ENCODE results near the gene ARL16.

Gene ARL16

DNA sequence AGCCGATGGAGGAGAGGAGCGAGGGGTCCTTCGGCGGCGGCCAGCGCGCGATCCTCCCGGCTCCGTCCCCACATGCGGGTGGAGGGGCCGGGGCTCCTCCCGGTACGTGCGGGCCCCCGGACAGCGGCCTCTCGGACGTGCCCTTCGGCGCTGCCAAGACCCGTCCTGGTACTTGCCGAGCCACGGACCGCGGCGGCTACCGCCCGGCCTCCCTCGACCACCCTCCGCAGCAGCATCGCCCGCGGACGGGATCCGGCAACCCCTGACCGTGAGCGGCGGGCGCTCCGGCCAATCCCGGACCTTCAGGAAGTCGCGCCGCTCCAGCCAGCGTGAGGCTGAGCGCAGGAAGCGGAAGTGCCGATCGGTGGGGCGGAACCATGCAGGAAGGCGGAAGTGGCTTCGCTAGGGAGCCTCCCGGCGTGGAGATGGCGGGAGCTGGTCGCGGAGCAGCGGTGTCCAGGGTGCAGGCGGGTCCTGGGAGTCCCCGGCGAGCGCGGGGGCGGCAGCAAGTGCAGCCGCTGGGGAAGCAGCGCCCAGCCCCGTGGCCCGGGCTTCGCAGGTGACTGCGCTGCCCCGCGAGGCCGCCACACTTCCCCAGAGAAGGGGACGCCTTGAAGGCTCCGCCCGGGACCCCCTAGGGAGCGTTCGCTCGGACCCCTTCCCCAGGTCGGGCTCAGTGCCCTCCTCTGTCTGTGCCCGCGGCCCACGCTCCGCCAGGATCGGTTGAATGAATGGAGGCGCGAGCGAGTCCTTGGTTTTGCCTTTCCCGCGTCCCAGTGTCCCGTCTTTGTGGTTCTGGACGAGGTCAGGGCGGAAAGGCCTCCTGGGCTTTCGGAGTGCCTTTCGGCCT is 17.0 kb downstream of the ARL16 start, which contains the start of the genes CCDC137 and OXLD1:
Gene CCDC137, plus strand, starts transcription at position 396 of the 850 bp plus-strand sequence. Its CDS starts 30 bp downstream, at position 426.
Gene OXLD1, minus strand, starts transcription at position 264 of the 850 bp plus-strand sequence. Its CDS starts 28 bp downstream, at position 236.
- peak; percentile 97 for DNase-seq

DNA sequence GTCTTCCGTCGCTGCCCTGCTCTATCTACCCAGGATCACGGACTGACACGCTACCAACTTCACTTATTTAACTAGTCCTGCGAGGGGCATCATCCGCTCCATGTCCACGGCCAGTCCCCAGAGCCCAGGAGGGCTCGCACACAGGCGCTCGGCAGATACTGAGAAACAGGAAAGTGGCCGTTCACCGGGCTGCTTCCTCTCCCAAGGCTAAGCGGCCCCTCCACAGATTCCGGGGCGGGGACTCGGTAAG is 17.6 kb downstream of the ARL16 start:
- no peak for DNase-seq

DNA sequence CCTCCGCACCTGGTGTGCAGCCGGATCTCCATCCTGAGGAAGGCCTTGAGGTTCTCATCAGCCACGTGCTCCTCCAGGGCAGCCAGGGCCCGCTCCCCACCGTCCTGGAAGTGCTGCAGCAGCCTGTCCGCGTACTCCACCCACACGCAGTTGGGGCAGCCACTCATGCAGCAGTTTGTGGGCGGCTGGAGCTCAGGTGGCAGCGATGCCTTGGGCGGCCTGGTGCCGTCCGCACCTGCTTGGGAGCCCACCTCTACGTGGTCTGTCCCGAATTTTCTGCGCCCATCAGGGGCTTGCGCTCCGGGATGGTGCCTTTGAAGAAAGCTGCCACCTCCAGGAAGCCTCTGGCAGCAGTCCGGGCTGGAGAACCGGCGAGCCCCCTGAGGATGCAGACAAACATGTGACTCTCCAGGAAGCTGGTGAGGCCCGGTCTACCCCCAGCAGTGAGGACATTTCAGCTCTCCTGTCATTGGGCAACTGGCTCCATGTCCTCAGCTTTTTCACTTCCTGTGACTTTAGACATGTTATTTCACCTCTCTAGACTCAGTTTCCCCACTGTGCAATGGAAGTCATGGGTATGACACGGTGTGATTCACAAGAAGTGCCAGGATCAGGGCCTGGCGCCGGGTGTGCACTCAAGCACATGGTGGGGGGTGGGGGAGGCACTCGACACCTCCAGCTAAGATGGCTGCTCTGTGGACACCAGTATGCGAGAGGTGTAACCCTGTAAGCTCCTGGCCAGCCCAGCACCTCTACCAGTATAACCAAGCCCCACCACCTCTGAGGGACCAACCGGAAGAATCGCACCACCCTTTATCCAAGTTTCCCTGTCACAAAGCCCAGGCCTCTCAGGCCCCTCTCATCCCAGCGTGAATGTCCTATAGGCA is 18.1 kb downstream of the ARL16 start:
- peak; percentile 17 for DNase-seq

DNA sequence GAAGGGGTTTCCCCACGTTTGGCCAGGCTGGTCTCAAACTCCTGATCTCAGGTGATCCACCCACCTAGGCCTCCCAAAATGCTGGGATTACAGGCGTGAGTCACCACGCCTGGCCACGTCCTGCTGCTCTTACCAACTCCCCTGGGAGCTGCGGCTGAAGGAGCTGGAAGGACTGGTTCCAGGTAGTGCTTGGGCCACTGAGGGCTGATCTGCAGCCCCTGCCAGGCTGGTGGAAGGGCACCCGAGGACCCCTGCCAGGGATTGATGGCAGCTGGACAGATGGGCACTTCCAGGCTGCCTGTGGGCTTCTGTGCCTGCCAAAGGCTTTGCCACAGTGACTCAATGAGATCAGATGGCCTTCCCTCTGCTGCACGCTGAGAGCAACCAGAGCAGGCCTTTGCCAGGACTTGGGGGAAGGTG is 19.5 kb downstream of the ARL16 start:
- DNase-seq, result no peak

DNA sequence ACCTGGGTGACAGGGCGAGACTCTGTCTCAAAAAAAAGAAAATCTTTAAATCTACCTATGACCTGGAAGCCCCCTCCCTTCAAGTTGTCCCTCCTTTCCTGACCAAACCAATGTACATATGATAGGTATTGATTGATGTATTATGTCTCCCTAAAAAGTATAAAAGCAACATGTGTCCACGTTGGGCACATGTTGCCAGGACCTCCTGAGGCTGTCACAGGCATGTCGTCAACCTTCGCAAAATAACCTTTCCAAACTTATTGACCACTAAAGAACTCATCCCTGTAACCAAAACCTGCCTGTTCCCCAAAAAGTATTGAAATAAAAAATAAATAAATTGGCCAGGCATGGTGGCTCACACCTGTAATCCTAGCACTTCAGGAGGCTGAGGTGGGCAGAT is 21.6 kb downstream of the ARL16 start:
- no peak for DNase-seq

DNA sequence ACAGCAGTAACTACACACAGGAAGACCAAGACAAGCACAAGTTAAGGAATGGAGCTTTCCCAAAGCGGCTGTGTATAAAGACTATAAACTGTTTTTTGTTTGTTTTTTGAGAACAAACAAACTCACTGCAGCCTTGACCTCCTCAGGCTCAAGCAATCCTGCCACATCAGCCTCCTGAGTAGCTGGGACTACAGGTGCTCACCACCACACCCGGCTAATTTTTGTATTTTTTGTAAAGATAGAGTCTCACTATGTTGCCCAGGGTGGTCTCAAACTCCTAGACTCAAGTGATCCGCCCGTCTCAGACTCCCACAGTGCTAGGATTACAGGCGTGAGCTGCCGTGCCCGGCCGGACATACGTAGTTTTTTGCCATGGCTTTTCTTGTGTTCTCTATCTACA is 23.2 kb downstream of the ARL16 start:
- no peak for DNase-seq

DNA sequence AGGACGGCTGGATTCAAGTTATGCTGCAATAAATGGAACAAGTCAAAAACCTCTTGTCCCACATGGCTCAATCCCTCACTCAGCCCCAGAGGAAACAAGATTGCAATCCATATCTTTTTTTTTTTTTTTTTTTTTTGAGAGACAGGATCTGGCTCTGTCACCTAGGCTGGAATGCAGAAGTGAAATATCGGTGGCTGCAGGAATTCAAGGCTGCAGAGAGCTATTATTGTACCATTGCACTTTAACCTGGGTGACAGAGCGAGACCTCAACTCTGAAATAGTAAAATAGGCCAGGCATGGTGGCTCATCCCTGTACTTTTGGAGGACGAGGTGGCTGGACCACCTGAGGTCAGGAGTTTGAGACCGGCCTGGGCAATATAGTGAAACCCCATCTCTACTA is 24.6 kb downstream of the ARL16 start:
- DNase-seq, result no peak

DNA sequence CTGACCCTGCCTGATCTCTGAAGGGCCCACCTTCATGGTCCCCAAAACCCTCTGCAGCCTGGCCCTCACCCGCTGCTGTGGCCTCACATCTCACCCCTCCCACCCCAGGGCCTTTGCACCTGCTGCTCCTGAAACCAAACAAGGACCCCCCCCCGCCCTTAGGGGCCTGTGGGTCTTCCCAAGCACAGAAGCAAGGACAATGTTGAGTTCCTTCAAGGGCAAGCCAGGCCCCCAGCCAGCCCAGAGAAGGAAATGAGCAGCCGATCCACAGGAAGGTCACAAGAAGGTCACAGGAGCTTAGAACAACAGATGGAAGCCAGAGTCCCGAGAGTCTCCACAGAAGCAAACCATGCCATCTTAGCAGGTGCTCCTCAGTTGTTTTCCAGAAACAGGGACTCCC is 26.8 kb downstream of the ARL16 start:
- DNase-seq, result no peak

DNA sequence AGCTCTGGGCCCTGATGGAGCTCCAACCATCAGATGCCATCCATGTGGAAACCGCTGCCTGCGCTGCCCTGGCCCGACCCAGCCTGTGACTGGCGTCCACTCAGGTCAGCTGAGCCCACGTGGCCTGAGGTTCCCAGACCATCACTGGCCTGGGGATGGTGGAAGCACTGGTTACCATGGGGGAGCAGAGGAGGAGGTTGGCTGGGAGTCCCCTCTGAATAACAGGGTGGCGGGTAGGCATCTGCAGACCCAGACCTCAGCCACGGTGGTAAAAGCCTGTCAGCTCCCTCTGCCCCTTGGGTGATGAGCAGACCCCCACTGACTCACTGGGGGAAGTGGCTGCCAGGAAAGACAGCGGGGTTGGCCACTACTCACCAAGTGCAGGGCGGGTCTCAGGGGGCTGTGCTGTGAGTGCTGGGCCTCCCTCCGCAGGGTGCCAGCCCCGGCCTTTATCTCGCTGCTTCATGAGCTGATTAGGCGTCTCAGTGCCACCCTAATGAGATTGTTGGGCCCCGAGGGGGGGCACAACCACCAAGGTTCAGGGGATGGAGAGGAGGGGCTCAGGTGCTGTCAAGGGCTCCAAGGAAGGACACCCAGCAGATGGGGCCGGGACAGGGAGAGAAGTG is 27.4 kb downstream of the ARL16 start, which contains the start of gene PDE6G:
Gene PDE6G, minus strand, starts transcription at position 425 of the 626 bp plus-strand sequence. CDS start 3,237 bp downstream, outside the sequence.
- DNase-seq, result no peak

DNA sequence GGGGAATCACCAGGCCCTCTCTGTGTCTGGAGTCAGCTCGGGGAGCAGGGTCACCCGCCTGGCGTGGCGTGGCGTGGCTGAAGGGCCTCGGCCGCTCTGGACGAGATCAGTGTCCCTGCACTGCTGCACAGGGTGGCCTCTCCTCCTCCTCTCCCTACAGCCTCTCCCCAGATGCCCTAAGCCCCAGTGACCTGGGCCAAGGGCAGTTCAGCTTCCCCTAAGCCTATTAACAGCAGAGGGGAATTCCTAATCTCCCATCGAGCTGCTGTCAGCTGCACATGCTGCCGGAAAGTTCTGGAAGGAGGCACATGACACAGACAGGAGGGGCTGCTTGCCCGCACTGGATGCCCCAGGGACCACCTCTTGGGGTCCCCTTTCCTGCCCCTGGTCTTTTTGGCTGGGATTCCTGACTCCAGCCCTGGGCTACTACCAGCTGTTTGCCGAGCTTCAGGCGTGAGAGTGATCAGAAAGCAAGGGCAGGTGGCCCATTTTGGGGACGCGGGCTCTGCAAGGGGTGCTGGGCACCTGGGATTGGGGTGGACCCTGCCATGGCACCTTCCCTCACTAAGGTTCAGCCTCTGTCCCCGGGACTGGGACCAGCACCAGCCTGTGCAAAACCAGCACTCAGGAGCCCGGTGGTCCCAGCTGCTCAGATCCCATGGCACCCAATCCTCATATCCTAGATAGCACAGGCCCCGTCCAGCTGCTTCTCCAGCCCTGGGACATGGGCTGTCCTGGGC is 28.0 kb downstream of the ARL16 start:
- DNase-seq, result no peak

DNA sequence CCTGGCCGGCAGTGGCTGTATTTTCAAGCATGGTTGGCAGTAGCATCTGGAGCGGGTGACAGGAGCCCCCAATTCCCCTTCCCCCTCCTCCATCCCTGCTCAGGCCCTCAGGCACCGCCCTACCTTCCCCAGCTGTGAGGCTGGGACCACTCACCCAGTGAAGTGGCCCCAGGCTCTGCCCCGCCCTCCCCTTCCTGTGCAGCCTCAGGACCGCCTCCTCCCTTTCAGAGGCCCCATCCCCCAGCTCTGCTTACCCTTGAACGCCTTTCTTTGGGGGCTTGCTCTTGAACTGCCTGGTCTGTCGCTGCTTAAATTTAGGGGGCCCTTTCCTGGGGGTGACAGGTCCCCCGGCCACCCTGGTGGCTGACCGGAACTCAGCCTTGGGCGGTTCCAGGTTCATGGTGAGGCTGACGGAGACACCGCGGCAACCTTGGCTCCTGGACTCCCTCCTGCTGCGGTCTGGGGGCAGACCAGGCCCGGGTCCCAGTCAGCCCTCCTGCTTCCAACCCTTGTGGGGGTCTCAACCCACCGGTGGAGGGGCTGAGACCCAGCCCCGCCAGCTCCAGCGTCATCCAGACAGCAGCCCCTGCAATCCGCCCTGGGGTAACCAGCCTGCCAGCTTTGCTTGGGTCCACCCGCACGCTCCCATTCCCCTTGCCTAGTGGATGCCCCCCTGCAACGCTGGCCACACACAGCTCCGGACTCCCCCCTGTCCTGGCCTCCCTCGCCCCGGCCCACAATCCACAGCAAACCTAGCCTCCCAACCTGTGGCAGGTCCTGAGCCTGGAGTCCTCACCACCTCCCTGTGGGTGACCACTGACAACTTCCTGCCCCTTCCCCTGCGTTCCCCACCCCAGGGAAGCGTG is 30.5 kb downstream of the ARL16 start:
- DNase-seq, result no peak

DNA sequence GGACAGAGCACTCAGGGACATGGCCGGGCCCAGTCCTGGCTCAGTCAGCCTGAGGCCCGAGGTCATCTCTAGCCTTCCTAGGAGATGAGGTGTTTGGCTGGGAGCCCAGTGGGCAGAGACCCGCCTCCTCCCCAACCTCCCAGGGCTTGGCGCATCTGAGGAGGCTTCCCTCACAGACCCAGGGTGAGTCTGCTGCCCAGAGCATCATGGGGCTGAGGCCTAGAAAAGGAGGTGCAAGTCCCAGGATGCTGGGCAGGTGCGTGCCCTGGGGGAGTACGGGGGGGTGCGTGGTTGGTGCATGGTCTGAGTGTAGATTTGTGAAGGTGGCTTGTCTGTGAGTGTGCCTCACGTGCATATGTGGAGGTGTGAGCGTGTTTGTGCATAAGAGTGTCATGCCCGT is 31.9 kb downstream of the ARL16 start:
- DNase-seq, result peak; percentile 77

DNA sequence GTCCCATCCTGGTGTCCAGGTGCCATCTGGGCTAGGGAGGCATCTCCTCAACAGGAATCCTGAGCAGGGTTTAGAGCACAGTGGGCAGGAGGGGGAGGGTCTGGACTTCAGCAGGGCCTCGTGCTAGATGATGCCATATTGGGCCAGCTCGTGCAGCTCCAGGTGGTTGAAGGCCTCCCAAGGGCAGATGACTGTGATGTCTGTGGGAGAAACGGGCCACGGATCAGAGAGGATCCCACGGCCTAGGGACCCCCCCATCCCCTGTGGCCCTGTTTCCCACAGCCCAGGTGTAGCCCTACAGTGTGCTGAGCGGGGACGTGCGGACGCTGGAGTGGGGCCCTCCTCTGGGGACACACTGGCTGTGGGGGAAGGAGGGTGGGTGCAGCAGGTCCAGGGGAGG is 32.6 kb downstream of the ARL16 start:
- DNase-seq, result no peak

DNA sequence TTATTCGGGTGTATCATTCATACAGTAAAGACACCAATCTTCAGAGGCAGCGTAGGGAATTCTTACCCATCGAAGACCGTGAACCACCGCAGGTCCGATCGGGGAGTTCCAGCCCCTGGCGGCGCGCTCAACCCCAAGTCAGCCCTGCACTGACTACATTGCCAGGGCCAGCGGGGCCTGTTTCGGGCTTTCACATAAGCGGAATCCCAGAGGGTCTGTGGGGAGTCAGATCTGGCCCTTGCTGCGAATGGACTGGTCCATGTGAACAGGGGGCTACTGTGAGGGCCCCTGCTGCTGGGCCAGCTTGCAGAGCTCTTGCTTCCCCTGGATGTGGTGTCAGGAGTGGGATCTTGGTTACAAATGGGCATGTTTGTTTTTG is 34.9 kb downstream of the ARL16 start:
- no peak for DNase-seq

DNA sequence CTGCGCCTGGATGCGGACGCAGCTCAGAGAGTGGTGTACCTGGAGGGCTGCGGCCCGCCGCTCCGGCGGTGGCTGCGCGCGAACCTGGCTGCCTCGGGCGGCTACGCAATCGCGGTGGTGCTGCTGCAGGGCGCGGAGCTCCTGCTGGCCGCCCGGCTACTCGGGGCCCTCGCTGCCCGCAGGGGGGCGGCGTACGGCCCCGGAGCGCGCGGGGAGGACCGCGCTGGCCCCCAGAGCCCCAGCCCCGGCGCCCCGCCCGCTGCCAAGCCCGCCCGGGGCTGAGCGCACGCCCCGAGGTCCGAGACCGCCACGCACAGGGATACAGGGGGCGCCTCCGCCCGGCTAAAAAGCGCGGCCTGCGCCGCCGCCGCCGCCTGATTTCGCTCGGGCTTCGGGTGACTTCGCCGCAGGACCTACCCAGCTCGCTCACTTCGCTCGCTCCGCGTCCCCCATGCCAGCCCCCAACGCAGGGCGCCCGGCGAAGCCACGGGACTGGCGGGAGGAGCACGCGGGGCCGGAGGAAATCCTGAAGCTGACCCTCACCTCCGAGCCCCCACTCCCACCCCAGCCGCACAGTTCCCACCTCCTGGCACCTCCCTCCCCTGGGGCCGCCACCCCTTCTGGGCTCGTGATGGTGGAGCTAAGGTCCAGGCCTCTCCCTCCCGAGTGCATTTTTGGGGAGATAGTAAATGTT is 35.4 kb downstream of the ARL16 start:
- no peak for DNase-seq

DNA sequence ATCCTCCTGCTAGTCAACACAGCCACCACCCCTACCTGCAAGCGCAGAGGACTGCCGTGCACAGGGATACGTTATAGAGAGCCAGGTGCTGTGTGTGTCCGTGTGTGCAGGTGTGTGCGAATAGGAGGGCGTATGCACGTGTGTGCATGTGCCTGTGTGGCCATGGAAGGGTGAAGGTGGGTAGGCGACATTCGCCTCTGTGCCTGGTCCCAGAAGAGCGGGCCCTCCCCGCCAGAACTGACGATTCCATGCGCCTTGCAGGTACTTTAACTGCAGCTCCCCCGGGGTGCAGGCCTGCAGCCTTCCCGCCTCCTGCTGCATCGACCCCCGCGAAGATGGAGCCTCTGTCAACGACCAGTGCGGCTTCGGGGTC is 36.0 kb downstream of the ARL16 start:
- no peak for DNase-seq

DNA sequence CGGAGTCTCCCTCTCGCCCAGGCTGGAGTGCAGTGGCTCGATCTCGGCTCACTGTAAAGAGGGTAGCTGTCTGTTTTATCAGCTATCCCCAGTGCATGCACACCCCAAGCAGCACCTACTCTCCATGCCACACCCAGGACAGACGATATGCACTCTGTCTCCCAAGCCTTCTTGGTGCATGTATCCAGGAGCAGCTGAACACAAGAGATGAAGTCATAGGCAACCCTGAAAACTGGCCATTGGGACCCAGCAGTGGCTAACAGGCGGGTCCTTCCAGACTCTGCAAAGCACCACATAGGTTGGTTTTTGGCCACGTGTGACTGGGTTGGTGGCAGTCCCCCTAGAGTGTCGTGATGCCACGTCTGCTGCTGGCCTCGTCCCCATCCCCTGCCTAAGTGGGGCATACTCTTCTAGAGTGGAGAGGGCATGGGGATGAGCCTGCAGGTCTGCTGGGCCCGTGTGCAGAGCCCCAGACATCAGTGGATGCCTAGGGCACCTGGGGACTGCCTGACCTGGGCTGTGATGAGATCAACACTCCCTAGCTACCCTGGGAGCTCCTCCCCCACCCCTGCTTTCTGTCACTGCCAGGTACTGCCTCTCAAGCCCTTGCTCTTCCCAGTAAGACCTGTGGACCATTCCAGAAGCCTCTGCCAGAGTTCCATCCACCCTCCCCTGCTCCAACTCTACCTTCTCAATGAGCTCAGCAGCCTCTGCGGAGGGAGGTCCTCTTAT is 36.6 kb downstream of the ARL16 start:
- DNase-seq, result no peak

DNA sequence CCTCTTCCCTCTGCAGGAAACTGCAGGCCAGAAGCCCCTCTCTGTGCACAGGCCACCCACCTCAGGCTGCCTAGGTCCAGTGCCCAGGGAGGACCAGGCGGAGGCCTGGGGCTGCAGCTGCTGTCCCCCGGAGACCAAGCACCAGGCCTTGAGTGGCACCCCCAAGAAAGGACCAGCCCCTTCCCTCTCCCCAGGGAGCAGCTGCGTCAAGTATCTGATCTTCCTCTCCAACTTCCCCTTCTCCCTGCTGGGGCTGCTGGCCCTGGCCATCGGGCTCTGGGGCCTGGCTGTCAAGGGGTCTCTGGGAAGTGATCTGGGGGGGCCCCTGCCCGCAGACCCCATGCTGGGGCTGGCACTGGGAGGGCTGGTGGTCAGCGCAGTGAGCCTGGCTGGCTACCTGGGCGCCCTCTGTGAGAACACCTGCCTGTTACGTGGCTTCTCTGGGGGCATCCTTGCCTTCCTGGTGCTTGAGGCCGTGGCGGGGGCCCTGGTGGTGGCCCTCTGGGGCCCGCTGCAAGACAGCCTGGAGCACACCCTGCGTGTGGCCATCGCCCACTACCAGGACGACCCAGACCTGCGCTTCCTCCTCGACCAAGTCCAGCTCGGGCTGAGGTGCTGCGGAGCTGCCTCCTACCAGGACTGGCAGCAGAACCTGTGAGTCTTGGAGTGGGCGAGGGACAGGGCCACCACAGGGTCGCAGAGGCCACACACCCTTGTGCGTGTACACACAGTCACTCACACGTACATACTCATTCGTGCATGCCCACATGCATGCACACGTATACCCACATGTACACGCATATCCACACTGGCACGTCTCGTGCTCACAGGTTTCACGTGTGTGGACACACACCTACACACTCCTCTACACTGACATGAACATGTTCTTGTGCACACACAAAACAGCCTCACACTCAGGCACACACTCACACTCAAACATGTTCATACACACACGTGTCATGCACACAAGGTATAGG is 38.3 kb downstream of the ARL16 start:
- no peak for DNase-seq

DNA sequence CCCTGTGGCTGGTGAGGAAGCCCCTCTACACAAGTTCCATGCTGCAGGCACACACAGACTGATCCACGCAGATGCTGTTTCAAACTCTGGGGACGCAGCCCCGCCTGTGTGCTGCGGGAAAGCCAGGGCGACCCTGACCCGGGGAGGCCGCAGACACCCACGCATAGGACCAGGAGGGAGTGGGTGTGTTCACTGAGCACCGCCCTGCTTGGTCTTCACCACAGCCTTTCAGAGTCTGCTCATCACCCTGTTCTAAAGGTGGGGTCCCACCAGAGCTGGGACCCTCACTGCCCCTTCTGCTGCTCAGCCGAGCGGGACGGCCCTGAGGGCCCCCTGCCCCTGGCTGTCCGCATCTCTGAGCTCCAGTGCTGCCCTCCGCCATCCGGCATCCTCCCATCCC is 39.1 kb downstream of the ARL16 start:
- no peak for DNase-seq

Data from fibroblast of skin of abdomen (primary cell).